Measurements from ENCODE around the gene IRS4. TPM values are rescaled to one million over a fixed set of nuclear protein-coding genes. Genes with fewer than 3 reads are reported as not detected.

Gene IRS4
- total RNA-seq, 1 experiment from 2014 or later, result not detected

GRCh38 chrX:108735091-108735678 lies 1.2 kb downstream of the IRS4 start:
- intact Hi-C loops (cut with micrococcal nuclease; ENCODE audit: unreplicated experiment), result no loop called here
- H3K36me3 ChIP-seq (ENCODE audit: low read depth), result no peaks in the 10 kb centered on the region
- no peaks in the 10 kb centered on the region for H4K20me1 ChIP-seq (ENCODE audit: insufficient read depth)
- CTCF ChIA-PET, result no interaction called here
- H2AFZ ChIP-seq, result no peak overlapping the region
- H3F3A ChIP-seq (ENCODE audit: insufficient read depth, low read depth), result no peaks in the 10 kb centered on the region
- no TSS peak for BruUV-seq (replicated peaks)
- no peak overlapping the region for H3K27ac ChIP-seq
- DNase-seq, result no peak
- no peak overlapping the region for H3K4me2 ChIP-seq
- no peak for TF ChIP-seq CTCF (conservative IDR thresholded peaks at IDR 0.05)
- TF ChIP-seq EZH2 (IDR thresholded peaks at IDR 0.05; ENCODE audit: low read depth), result no peak
- no peaks in the 10 kb centered on the region for H3K4me1 ChIP-seq (replicated peaks; ENCODE audit: insufficient read depth)
- H3K27me3 ChIP-seq (ENCODE audit: insufficient read depth, low read depth), result peaks cover 47% of the 10 kb centered on the region
- POLR2A ChIA-PET (ENCODE audit: unreplicated experiment), result no interaction called here
- no peaks in the 10 kb centered on the region for H3K9me2 ChIP-seq (ENCODE audit: insufficient read depth)
- no peaks in the 10 kb centered on the region for H3K79me2 ChIP-seq (ENCODE audit: low read depth)
- H3K4me3 ChIP-seq, result no peak overlapping the region
- H3K9me3 ChIP-seq (ENCODE audit: insufficient read depth, low read depth), result no peaks in the 10 kb centered on the region

- Histone ChIP-seq H3K36me3 (ENCODE audit: low read depth) (no peaks in the 10 kb centered on the region), H4K20me1 (ENCODE audit: insufficient read depth) (no peaks in the 10 kb centered on the region), H3K4me1 (replicated peaks; ENCODE audit: insufficient read depth) (no peaks in the 10 kb centered on the region), H3K9me3 (ENCODE audit: insufficient read depth, low read depth) (no peaks in the 10 kb centered on the region), H3K4me3 (no peak overlapping the region), H3K79me2 (ENCODE audit: low read depth) (no peaks in the 10 kb centered on the region), H3F3A (ENCODE audit: insufficient read depth, low read depth) (no peaks in the 10 kb centered on the region), H3K4me2 (no peak overlapping the region), H3K27me3 (ENCODE audit: insufficient read depth, low read depth) (peaks cover 48% of the 10 kb centered on the region), H2AFZ (no peak overlapping the region), H3K27ac (no peak overlapping the region), H3K9me2 (ENCODE audit: insufficient read depth) (no peaks in the 10 kb centered on the region)
- POLR2A ChIA-PET (ENCODE audit: unreplicated experiment), result no interaction called here
- CTCF ChIA-PET, result no interaction called here
- BruUV-seq (replicated peaks), result no TSS peak
- intact Hi-C loops (cut with micrococcal nuclease; ENCODE audit: unreplicated experiment), result no loop called here
- no peak for DNase-seq
- no peak for TF ChIP-seq CTCF (conservative IDR thresholded peaks at IDR 0.05)
- no peak for TF ChIP-seq EZH2 (IDR thresholded peaks at IDR 0.05; ENCODE audit: low read depth)
Observed at GRCh38 chrX:108734426-108734825, 1.9 kb downstream of the IRS4 start.

- H3K4me1 ChIP-seq (replicated peaks; ENCODE audit: insufficient read depth), result no peaks in the 10 kb centered on the region
- ChIA-PET POLR2A (ENCODE audit: unreplicated experiment) (no interaction called here), CTCF (no interaction called here)
- intact Hi-C loops (cut with micrococcal nuclease; ENCODE audit: unreplicated experiment), result no loop called here
- no peaks in the 10 kb centered on the region for H3K9me3 ChIP-seq (ENCODE audit: insufficient read depth, low read depth)
- H3K27me3 ChIP-seq (ENCODE audit: insufficient read depth, low read depth), result peaks cover 48% of the 10 kb centered on the region
- DNase-seq, result no peak
- no peaks in the 10 kb centered on the region for H3K79me2 ChIP-seq (ENCODE audit: low read depth)
- no peak overlapping the region for H3K4me2 ChIP-seq
- H3K27ac ChIP-seq, result no peak overlapping the region
- H4K20me1 ChIP-seq (ENCODE audit: insufficient read depth), result no peaks in the 10 kb centered on the region
- TF ChIP-seq EZH2 (IDR thresholded peaks at IDR 0.05; ENCODE audit: low read depth) (no peak), CTCF (conservative IDR thresholded peaks at IDR 0.05) (no peak)
- H3K4me3 ChIP-seq, result no peak overlapping the region
- H2AFZ ChIP-seq, result no peak overlapping the region
- no peaks in the 10 kb centered on the region for H3F3A ChIP-seq (ENCODE audit: insufficient read depth, low read depth)
- no peaks in the 10 kb centered on the region for H3K9me2 ChIP-seq (ENCODE audit: insufficient read depth)
- H3K36me3 ChIP-seq (ENCODE audit: low read depth), result no peaks in the 10 kb centered on the region
- no TSS peak for BruUV-seq (replicated peaks)
Observed at GRCh38 chrX:108732630-108733321, 3.6 kb downstream of the IRS4 start.
